A549 (cell line): ENCODE measurements around the gene TIAM2. TPM values are rescaled to one million over a fixed set of nuclear protein-coding genes. Genes with fewer than 3 reads are reported as not detected.

ENCODE experiments used
- ATAC-seq, 2 experiments: fragments of 200-7000 bp in 1 of 2; fragments of >200 bp in 1 of 2; cut with Nextera tagmentation in 1 of 2; cut with Tn5 transposase in 1 of 2; 3 replicates each; pipeline versions ENCODE4 v1.8.0 to v1.9.1; 2018 to 2020; ENCODE audit warnings: mild to moderate bottlenecking in 1 of 2, moderate library complexity in 1 of 2
- CTCF ChIA-PET: fragments of 300-600 bp; sonication (Branson Sonifier 250); formaldehyde crosslinking; extraction: SDS; loops from one replicate; lab custom pipeline; 2021; ENCODE audit warnings: antibody characterized with exemption, inconsistent platforms; lab: Yijun Ruan, JAX
- POLR2A ChIA-PET: fragments of 350-600 bp; formaldehyde crosslinking; extraction: SDS; loops from one replicate; lab custom pipeline; 2021; ENCODE audit warnings: antibody characterized with exemption, inconsistent platforms; lab: Yijun Ruan, JAX
- DNase-seq, 2 experiments: peaks; one replicate each; pipeline versions ENCODE4 v3.0.0 to v3.0.0-alpha.2; 2011 to 2016; ENCODE audit warnings: low read depth in 1 of 2, low spot score in 1 of 2
- FAIRE-seq: peaks from 2 replicates; lab custom pipeline; 2011; peaks lifted over from hg19 to GRCh38; lab: Jason Lieb, UNC
- H3K27ac ChIP-seq, 2 experiments: fragments of >200 bp; sonication (Bioruptor Twin); formaldehyde crosslinking; 3 replicates each; pipeline ENCODE4 v1.5.1; 2016 to 2017
- H3K4me1 ChIP-seq: fragments of >200 bp; sonication (Bioruptor Twin); formaldehyde crosslinking; 3 replicates; pipeline ENCODE4 v1.6.1; 2016
- H3K4me2 ChIP-seq: fragments of >200 bp; sonication (Bioruptor Twin); formaldehyde crosslinking; 3 replicates; pipeline ENCODE4 v1.6.1; 2016
- H3K4me3 ChIP-seq: fragments of >200 bp; sonication (Bioruptor Twin); formaldehyde crosslinking; 3 replicates; pipeline ENCODE4 v1.5.1; 2016
- H3K9me3 ChIP-seq: fragments of >200 bp; sonication (Bioruptor Twin); formaldehyde crosslinking; 3 replicates; pipeline ENCODE4 v1.6.1; 2016
- BHLHE40 ChIP-seq: IDR thresholded peaks from 2 replicates; pipeline ENCODE4 v1.6.1; 2012; ENCODE audit warnings: low read depth, low read length, inconsistent platforms
- CBX8 ChIP-seq: fragments of 200-600 bp; sonication (generic); IDR thresholded peaks from 2 replicates; pipeline ENCODE4 v1.6.1; 2016
- CTCF ChIP-seq: fragments of >200 bp; sonication (Bioruptor Twin); formaldehyde crosslinking; IDR thresholded peaks from 3 replicates; pipeline ENCODE4 v1.5.1; 2016
- E2F6 ChIP-seq: IDR thresholded peaks from 2 replicates; pipeline ENCODE4 v1.6.1; 2012; ENCODE audit warnings: low read depth, borderline replicate concordance
- EHMT2 ChIP-seq: fragments of 200-600 bp; sonication (generic); IDR thresholded peaks from 2 replicates; pipeline ENCODE4 v1.6.1; 2016; ENCODE audit warnings: antibody characterized with exemption, low read depth, mild to moderate bottlenecking, moderate library complexity
- FOSB ChIP-seq: fragments of 250-450 bp; sonication (Bioruptor Pico); IDR thresholded peaks from 2 replicates; pipeline ENCODE4 v1.5.0; 2020; ENCODE audit warnings: mild to moderate bottlenecking, moderate library complexity
- GATA3 ChIP-seq: IDR thresholded peaks from 2 replicates; pipeline ENCODE4 v1.6.1; 2012; ENCODE audit warnings: borderline replicate concordance
- HES2 ChIP-seq: fragments of >200 bp; sonication (Bioruptor Twin); formaldehyde crosslinking; IDR thresholded peaks from 2 replicates; pipeline ENCODE4 v1.6.1; 2016
- HMGXB4 ChIP-seq: fragments of 250-450 bp; sonication (Bioruptor Pico); IDR thresholded peaks from 2 replicates; pipeline ENCODE4 v1.5.0; 2021; ENCODE audit warnings: mild to moderate bottlenecking, moderate library complexity, borderline replicate concordance
- HOXB13 ChIP-seq: fragments of 250-450 bp; sonication (Bioruptor Pico); IDR thresholded peaks from 2 replicates; pipeline ENCODE4 v1.5.0; 2020; ENCODE audit warnings: low read depth, mild to moderate bottlenecking, moderate library complexity
- JUNB ChIP-seq: fragments of >200 bp; sonication (Bioruptor Twin); formaldehyde crosslinking; IDR thresholded peaks from 2 replicates; pipeline ENCODE4 v1.6.1; 2016
- KDM1A ChIP-seq: fragments of 200-600 bp; sonication (generic); IDR thresholded peaks from 2 replicates; pipeline ENCODE4 v1.6.1; 2016; ENCODE audit warnings: low read depth, mild to moderate bottlenecking
- MAFK ChIP-seq: fragments of 450-650 bp; IDR thresholded peaks from 2 replicates; pipeline ENCODE4 v1.6.1; 2014; ENCODE audit not compliant: partially characterized antibody
- MAZ ChIP-seq: fragments of 150-350 bp; IDR thresholded peaks from 2 replicates; pipeline ENCODE4 v1.6.1; 2014; ENCODE audit warnings: antibody characterized with exemption, low read depth, low read length, borderline replicate concordance
- MYC ChIP-seq: IDR thresholded peaks from 2 replicates; pipeline ENCODE4 v1.6.1; 2012; ENCODE audit warnings: mild to moderate bottlenecking, inconsistent platforms, low read length, improper control_type of control experiment, borderline replicate concordance
- NR3C1 ChIP-seq: fragments of >200 bp; sonication (Bioruptor Twin); formaldehyde crosslinking; IDR thresholded peaks from 3 replicates; pipeline ENCODE4 v1.6.1; 2017
- PBX3 ChIP-seq: IDR thresholded peaks from 2 replicates; pipeline ENCODE4 v1.6.1; 2012
- RARB ChIP-seq: fragments of 250-450 bp; sonication (Bioruptor Pico); IDR thresholded peaks from 2 replicates; pipeline ENCODE4 v1.8.0; 2021; ENCODE audit warnings: mild to moderate bottlenecking, moderate library complexity
- RFX5 ChIP-seq: fragments of 450-650 bp; IDR thresholded peaks from 2 replicates; pipeline ENCODE4 v1.7.1; 2014; ENCODE audit warnings: antibody characterized with exemption, mild to moderate bottlenecking, moderate library complexity
- RNF2 ChIP-seq: fragments of 200-600 bp; sonication (generic); IDR thresholded peaks from 2 replicates; pipeline ENCODE4 v1.6.1; 2016; ENCODE audit warnings: low read depth, mild to moderate bottlenecking, antibody characterized with exemption, moderate library complexity, borderline replicate concordance
- USF2 ChIP-seq: fragments of 450-650 bp; IDR thresholded peaks from 2 replicates; pipeline ENCODE4 v1.6.1; 2014; ENCODE audit warnings: antibody characterized with exemption
- ZC3H11A ChIP-seq: fragments of 450-650 bp; IDR thresholded peaks from 2 replicates; pipeline ENCODE4 v1.6.1; 2014; ENCODE audit warnings: antibody characterized with exemption, mild to moderate bottlenecking
- ZNF302 ChIP-seq: fragments of 250-450 bp; sonication (Bioruptor Pico); IDR thresholded peaks from 2 replicates; pipeline ENCODE4 v1.9.0; 2021; ENCODE audit warnings: inconsistent platforms, mild to moderate bottlenecking, moderate library complexity
- ZSCAN20 ChIP-seq: fragments of 250-450 bp; sonication (Bioruptor Pico); IDR thresholded peaks from 2 replicates; pipeline ENCODE4 v1.8.0; 2022; ENCODE audit warnings: mild to moderate bottlenecking, moderate library complexity
- WGBS: methylation state at CpG from one replicate; pipeline ENCODE4 v1.1.6; 2017; ENCODE audit errors: missing lambda C conversion rate; 5-methylcytosine and 5-hydroxymethylcytosine counted together
- polyA plus RNA-seq, 4 experiments: library from polyadenylated mRNA; depleted of rRNA in 3 of 4; stranded (reverse); fragments of >200 nt; fragmentation: RNase III in 1 of 4; extraction: RNeasy Plus Mini Kit Qiagen cat#74134 plus additional on column Dnase treatment in 1 of 4; gene quantifications; 2 replicates in 3 of 4; 3 replicates in 1 of 4; pipeline ENCODE4 v1.2.3, GENCODE V29; 2011 to 2017

The TIAM2 gene
- polyA plus RNA-seq, 2 of the 4 experiments (the other 2 are of a cell fraction) = 2.5 to 3.1 TPM

GRCh38 chr6:155207223-155207622 lies 212.1 kb downstream of the TIAM2 start:
- no peak for DNase-seq
- no peak overlapping the region for H3K4me3 ChIP-seq
- FAIRE-seq = no peak
- TF ChIP-seq KDM1A (no peak), RNF2 (no peak)
- TF ChIP-seq, all 56 proteins: peak for 0
- no peaks in the 10 kb centered on the region for H3K9me3 ChIP-seq
- no peak for ATAC-seq
- no peak overlapping the region for H3K4me2 ChIP-seq
- WGBS = 75% methylated on average over 3 of the region's 5 CpGs
- ChIA-PET POLR2A (no interaction called here), CTCF (interaction anchor here (0.9 to 1.1 kb wide), 2 partner anchors 9 to 41 kb away, joined by 3 read pairs; no protein-coding TSS in a partner anchor)
- peaks cover 3% of the 10 kb centered on the region; the same call in 2 of the 3 replicates for H3K4me1 ChIP-seq
- no peak overlapping the region for H3K27ac ChIP-seq

GRCh38 chr6:155212106-155212505 lies 217.0 kb downstream of the TIAM2 start:
- CTCF ChIA-PET = no interaction called here
- no peak overlapping the region for H3K4me3 ChIP-seq
- no peaks in the 10 kb centered on the region for H3K4me1 ChIP-seq
- DNase-seq (no peak), ATAC-seq (no peak), FAIRE-seq (no peak)
- TF ChIP-seq USF2 (no peak), HMGXB4 (CRISPR knock-in tag) (no peak), ZSCAN20 (no peak), CTCF (no peak), RFX5 (no peak), MAZ (no peak), RARB (CRISPR knock-in tag) (no peak), BHLHE40 (no peak), PBX3 (no peak), ZC3H11A (no peak), E2F6 (no peak), FOSB (CRISPR knock-in tag) (no peak)
- no peaks in the 10 kb centered on the region for H3K9me3 ChIP-seq
- no peak overlapping the region for H3K27ac ChIP-seq
- no peak overlapping the region for H3K4me2 ChIP-seq
- POLR2A ChIA-PET = no interaction called here
- WGBS = 55% methylated on average over 3 of the region's 3 CpGs

- CTCF ChIA-PET = no interaction called here
- ATAC-seq = no peak
- no peaks in the 10 kb centered on the region for H3K9me3 ChIP-seq
- DNase-seq = no peak
- 88% methylated on average over 14 of the region's 16 CpGs for WGBS
- no peak overlapping the region for H3K4me3 ChIP-seq
- no peak overlapping the region for H3K27ac ChIP-seq
- H3K4me1 ChIP-seq = no peaks in the 10 kb centered on the region
- FAIRE-seq = no peak
- POLR2A ChIA-PET = no interaction called here
- no peak overlapping the region for H3K4me2 ChIP-seq
- TF ChIP-seq RARB (CRISPR knock-in tag) = no peak
- TF ChIP-seq ZNF302 (CRISPR knock-in tag) = no peak
- no peak for TF ChIP-seq NR3C1
- TF ChIP-seq GATA3 = no peak
- TF ChIP-seq FOSB (CRISPR knock-in tag) = no peak
- no peak for TF ChIP-seq MYC
- TF ChIP-seq EHMT2 = no peak
- no peak for TF ChIP-seq E2F6
- TF ChIP-seq HES2 = no peak
- TF ChIP-seq JUNB = no peak
- TF ChIP-seq MAZ = no peak
- TF ChIP-seq MAFK = no peak
- no peak for TF ChIP-seq CBX8
- TF ChIP-seq HOXB13 (CRISPR knock-in tag) = no peak
- TF ChIP-seq BHLHE40 = no peak
Measured at GRCh38 chr6:155212616-155213380, 217.7 kb downstream of the TIAM2 start.
